Stimulated activated CD4-positive, alpha-beta T cell treated with anti-CD3 and anti-CD28 coated beads, Interleukin-2, amount 100 ng/mL, for 4 hours (primary cell): Measurements from ENCODE around the gene RNPS1.
"Not testable (repeated sequence)": the region's sequence is repeated elsewhere in the genome, so short reads cannot be mapped to it uniquely, and the experiment has no call there.

Experiments
- DNase-seq: peaks from one replicate; pipeline ENCODE4 v3.0.0-alpha.2; 2020; ENCODE audit warnings: low read depth

RNPS1 gene

GRCh38 chr16:2256531-2257140 is 11.3 kb downstream of the RNPS1 start:
- DNase-seq, result no peak

GRCh38 chr16:2253293-2253692 is 14.6 kb downstream of the RNPS1 start:
- DNase-seq, result no peak

GRCh38 chr16:2252806-2253148 is 15.1 kb downstream of the RNPS1 start:
- no peak for DNase-seq

- peak; percentile 61 for DNase-seq
Measured at GRCh38 chr16:2251296-2252111, 16.4 kb downstream of the RNPS1 start, which contains the start of gene ECI1. TSS of gene ECI1 (minus strand) at chr16:2251587. CDS start at chr16:2251566, 21 bp downstream.

GRCh38 chr16:2250652-2251295 is 17.2 kb downstream of the RNPS1 start:
- DNase-seq, result no peak

GRCh38 chr16:2246301-2246885 is 21.5 kb downstream of the RNPS1 start:
- DNase-seq, result no peak

GRCh38 chr16:2244926-2245795 is 22.8 kb downstream of the RNPS1 start:
- no peak for DNase-seq

- DNase-seq, result no peak
Measured at GRCh38 chr16:2244301-2244700, 23.6 kb downstream of the RNPS1 start.

GRCh38 chr16:2243781-2244180 is 24.1 kb downstream of the RNPS1 start:
- no peak for DNase-seq

- DNase-seq, result no peak
Measured at GRCh38 chr16:2243031-2243528, 24.8 kb downstream of the RNPS1 start.

GRCh38 chr16:2242598-2242997 is 25.3 kb downstream of the RNPS1 start:
- no peak for DNase-seq

- DNase-seq, result not testable (repeated sequence)
Measured at GRCh38 chr16:2240331-2240730, 27.6 kb downstream of the RNPS1 start.

- no peak for DNase-seq
Measured at GRCh38 chr16:2238838-2239675, 28.9 kb downstream of the RNPS1 start.

GRCh38 chr16:2238150-2238837 is 29.6 kb downstream of the RNPS1 start:
- DNase-seq, result no peak

- no peak for DNase-seq
Measured at GRCh38 chr16:2237493-2238149, 30.3 kb downstream of the RNPS1 start.

- no peak for DNase-seq
Measured at GRCh38 chr16:2237102-2237482, 30.8 kb downstream of the RNPS1 start.

- no peak for DNase-seq
Measured at GRCh38 chr16:2236337-2237101, 31.4 kb downstream of the RNPS1 start, which contains the start of gene DNASE1L2. TSS of gene DNASE1L2 (plus strand) at chr16:2236444. CDS start at chr16:2236817, 373 bp downstream.

- no peak for DNase-seq
Measured at GRCh38 chr16:2235695-2236336, 32.1 kb downstream of the RNPS1 start.
